Adrenal gland (tissue), 5 donors: ENCODE measurements around the gene ANO5.

Source experiments
- CTCF ChIP-seq, 6 experiments: fragments of 450-650 bp in 4 of 6; fragments of 200-600 bp in 2 of 6; sonication (generic) in 1 of 6; IDR thresholded peaks; 1 replicate in 5 of 6; 2 replicates in 1 of 6; pipeline versions ENCODE4 v1.5.1 to v1.8.0; 2016 to 2021; ENCODE audit warnings: antibody characterized with exemption in 6 of 6, mild to moderate bottlenecking in 2 of 6, moderate library complexity in 1 of 6
- POLR2A ChIP-seq, 2 donors: fragments of 450-650 bp; IDR thresholded peaks; one replicate each; pipeline ENCODE4 v1.6.1; 2017; ENCODE audit warnings: antibody characterized with exemption in 2 of 2, mild to moderate bottlenecking in 2 of 2, moderate library complexity in 1 of 2
- donor health status: DM: no; HTN: no; CAD: no.

- no peak for TF ChIP-seq CTCF (IDR thresholded peaks at IDR 0.05)
- TF ChIP-seq POLR2A (IDR thresholded peaks at IDR 0.05), result no peak
These were observed 1.9 kb upstream of the ANO5 start for GRCh38 chr11:22190827-22191463.
